Left lung (tissue), 10 donors: ENCODE measurements around the gene BCDIN3D. TPM values are rescaled to one million over a fixed set of nuclear protein-coding genes. Genes with fewer than 3 reads are reported as not detected.

ENCODE experiments used
- ATAC-seq: fragments of 200-7000 bp; cut with Tn5 transposase; one replicate; pipeline ENCODE4 v1.9.1; 2020; ENCODE audit warnings: moderate library complexity
- DNase-seq, 4 donors: peaks; one replicate each; pipeline ENCODE4 v3.0.0-alpha.2; 2013 to 2020
- H3K27ac ChIP-seq, 2 donors: fragments of 200-600 bp; sonication (generic) in 1 of 2; one replicate each; pipeline versions ENCODE4 v1.5.0 to v1.8.0; 2020 to 2021
- H3K27me3 ChIP-seq, 2 donors: fragments of 200-600 bp; sonication (generic) in 1 of 2; one replicate each; pipeline versions ENCODE4 v1.5.0 to v1.8.0; 2020 to 2021
- H3K36me3 ChIP-seq, 2 donors: fragments of 200-600 bp; sonication (generic) in 1 of 2; one replicate each; pipeline versions ENCODE4 v1.5.0 to v1.8.0; 2020 to 2021
- H3K4me1 ChIP-seq, 2 donors: fragments of 200-600 bp; one replicate each; pipeline ENCODE4 v1.8.0; 2021
- H3K4me3 ChIP-seq, 2 donors: fragments of 200-600 bp; sonication (generic) in 1 of 2; one replicate each; pipeline versions ENCODE4 v1.5.0 to v1.8.0; 2020 to 2021; ENCODE audit warnings: mild to moderate bottlenecking in 1 of 2
- H3K9me3 ChIP-seq, 2 donors: fragments of 200-600 bp; sonication (generic) in 1 of 2; one replicate each; pipeline versions ENCODE4 v1.5.0 to v1.8.0; 2020 to 2021
- CTCF ChIP-seq, 2 donors: fragments of 200-600 bp; sonication (generic) in 1 of 2; IDR thresholded peaks; one replicate each; pipeline versions ENCODE4 v1.5.0 to v1.8.0; 2021; ENCODE audit warnings: antibody characterized with exemption in 2 of 2
- intact Hi-C, 2 donors: fragments of 100-400 bp; cut with DNase I; formaldehyde crosslinking; loops; one replicate each; pipeline versions ENCODE4 v1.11.2 to v1.14.2; 2022
- polyA plus RNA-seq, 6 donors: library from polyadenylated mRNA; unstranded; fragments of 120-200 nt; gene quantifications; one replicate each; pipeline ENCODE4 v1.2.1, GENCODE V29; 2013; ENCODE audit not compliant: insufficient read length in 6 of 6
- total RNA-seq, 2 donors: library from RNA; stranded (reverse); fragmentation: NEBNext Ultra II Directional; extraction: Animal tissue kit (Norgen Biotek cat#: 25700); gene quantifications; one replicate each; pipeline ENCODE4 v1.2.1, GENCODE V29; 2021
- donor health status: DM: no; HTN: yes; CAD: no.
- donor health status: DM: no; HTN: no; CAD: no.

BCDIN3D gene
- total and polyA plus RNA-seq, 8 donors = 4.3 to 7.3 (median 5.8) TPM

DNA sequence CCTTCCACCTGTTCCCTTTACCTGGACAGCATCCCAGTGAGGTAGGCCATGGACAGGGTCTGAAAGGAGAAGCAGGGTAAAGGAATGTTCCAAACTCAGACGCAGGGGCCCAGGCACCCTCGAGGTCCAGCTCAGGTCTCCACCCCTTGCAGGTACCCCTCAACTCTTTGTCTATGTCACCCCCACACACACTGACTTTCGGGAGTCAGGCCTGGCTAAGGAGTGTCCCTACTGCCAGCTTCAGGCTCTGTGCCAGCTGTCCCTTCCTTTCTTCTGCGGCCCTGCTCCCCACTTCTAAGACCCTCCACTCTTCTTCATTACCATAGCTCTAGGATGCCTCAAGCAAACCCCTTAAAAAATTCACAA is 47.2 kb upstream of the BCDIN3D start:
- TF ChIP-seq CTCF (IDR thresholded peaks at IDR 0.05) = no peak
- intact Hi-C loops = no loop called here

GRCh38 chr12:49889361-49890095 is 46.6 kb upstream of the BCDIN3D start:
- peaks cover 0 to 31% of the 10 kb centered on the region in 2 donors for H3K27me3 ChIP-seq
- TF ChIP-seq CTCF (IDR thresholded peaks at IDR 0.05) = no peak
- intact Hi-C loops = no loop called here
- H3K27ac ChIP-seq = no peak overlapping the region
- H3K36me3 ChIP-seq = no peaks in the 10 kb centered on the region
- no peak overlapping the region for H3K4me3 ChIP-seq
- no peaks in the 10 kb centered on the region for H3K4me1 ChIP-seq
- DNase-seq (peak in 1 of 4 donors; percentile 59), ATAC-seq (no peak)
- no peaks in the 10 kb centered on the region for H3K9me3 ChIP-seq

More for the DNA sequence above, 47.2 kb upstream of the BCDIN3D start:
- H3K4me1 ChIP-seq = no peaks in the 10 kb centered on the region
- peaks cover 0 to 25% of the 10 kb centered on the region in 2 donors for H3K27me3 ChIP-seq
- ATAC-seq (no peak), DNase-seq (no peak)
- no peaks in the 10 kb centered on the region for H3K9me3 ChIP-seq
- H3K36me3 ChIP-seq = no peaks in the 10 kb centered on the region
- no peak overlapping the region for H3K27ac ChIP-seq
- no peak overlapping the region for H3K4me3 ChIP-seq

GRCh38 chr12:49888461-49889151 is 45.7 kb upstream of the BCDIN3D start:
- H3K36me3 ChIP-seq = no peaks in the 10 kb centered on the region
- DNase-seq = peak in 2 of 4 donors; percentile 33 to 70
- H3K9me3 ChIP-seq = no peaks in the 10 kb centered on the region
- ATAC-seq = no peak
- H3K27me3 ChIP-seq = peaks cover 0 to 38% of the 10 kb centered on the region in 2 donors
- intact Hi-C loops = no loop called here
- no peak for TF ChIP-seq CTCF (IDR thresholded peaks at IDR 0.05)
- no peak overlapping the region for H3K4me3 ChIP-seq
- H3K4me1 ChIP-seq = no peaks in the 10 kb centered on the region
- no peak overlapping the region for H3K27ac ChIP-seq

- Histone ChIP-seq H3K4me3 (no peak overlapping the region), H3K4me1 (no peaks in the 10 kb centered on the region), H3K27me3 (peaks cover 0 to 38% of the 10 kb centered on the region in 2 donors), H3K9me3 (no peaks in the 10 kb centered on the region), H3K27ac (no peak overlapping the region), H3K36me3 (no peaks in the 10 kb centered on the region)
- no peak for TF ChIP-seq CTCF (IDR thresholded peaks at IDR 0.05)
- no peak for ATAC-seq
- intact Hi-C loops = no loop called here
- peak in 1 of 4 donors; percentile 41 for DNase-seq
Observed at GRCh38 chr12:49887536-49888401, 44.9 kb upstream of the BCDIN3D start.
